DND-41 (cell line): ENCODE results near the gene ZCWPW1.

ENCODE experiments used
- ATAC-seq: fragments of 200-7000 bp; cut with Tn5 transposase; 3 replicates; pipeline ENCODE4 v1.9.1; 2021; ENCODE audit warnings: low read depth; ENCODE audit not compliant: insufficient read depth
- DNase-seq: peaks from one replicate; pipeline ENCODE4 v3.0.0-alpha.2; 2020
- H2AFZ ChIP-seq: 2 replicates; pipeline ENCODE4 v1.6.0; 2012; ENCODE audit warnings: low read depth, low read length
- H3K27ac ChIP-seq: 2 replicates; pipeline ENCODE4 v1.5.1; 2012; ENCODE audit warnings: low read length, inconsistent platforms
- H3K27me3 ChIP-seq: fragments of 200-600 bp; sonication (generic); 2 replicates; pipeline ENCODE4 v1.6.0; 2012; ENCODE audit warnings: low read length, mild to moderate bottlenecking, inconsistent platforms; ENCODE audit not compliant: insufficient read depth, poor library complexity
- H3K36me3 ChIP-seq: 2 replicates; pipeline ENCODE4 v1.5.1; 2012; ENCODE audit warnings: low read length, inconsistent platforms; ENCODE audit not compliant: insufficient read depth
- H3K4me1 ChIP-seq: 2 replicates; pipeline ENCODE4 v1.5.1; 2012; ENCODE audit warnings: mild to moderate bottlenecking, low read length; ENCODE audit not compliant: insufficient read depth
- H3K4me2 ChIP-seq: 2 replicates; pipeline ENCODE4 v1.6.0; 2012; ENCODE audit warnings: mild to moderate bottlenecking, moderate library complexity, low read length, inconsistent platforms; ENCODE audit not compliant: insufficient read depth
- H3K4me3 ChIP-seq, 2 experiments: fragments of 200-600 bp in 1 of 2; shearing (Covaris generic) in 1 of 2; 2 replicates each; pipeline ENCODE4 v1.5.1; 2012 to 2016; ENCODE audit warnings: inconsistent platforms in 2 of 2, low read length in 2 of 2, mild to moderate bottlenecking in 2 of 2, low read depth in 1 of 2, moderate library complexity in 1 of 2
- H3K79me2 ChIP-seq: 2 replicates; pipeline ENCODE4 v1.6.0; 2012; ENCODE audit warnings: low read length, inconsistent platforms; ENCODE audit not compliant: insufficient read depth
- H3K9ac ChIP-seq: 2 replicates; pipeline ENCODE4 v1.6.0; 2012; ENCODE audit warnings: low read depth, mild to moderate bottlenecking, inconsistent platforms, low read length, moderate library complexity
- H3K9me3 ChIP-seq: 2 replicates; pipeline ENCODE4 v1.5.1; 2012; ENCODE audit warnings: low read length, moderate library complexity, mild to moderate bottlenecking, inconsistent platforms; ENCODE audit not compliant: insufficient read depth, severe bottlenecking
- H4K20me1 ChIP-seq: 2 replicates; pipeline ENCODE4 v1.6.0; 2012; ENCODE audit warnings: low read length; ENCODE audit not compliant: insufficient read depth
- EZH2 ChIP-seq: IDR thresholded peaks from 3 replicates; pipeline ENCODE4 v1.6.1; 2012; ENCODE audit warnings: borderline replicate concordance, low read depth, mild to moderate bottlenecking, moderate library complexity, low read length, inconsistent platforms; ENCODE audit not compliant: severe bottlenecking
- TF ChIP-seq, protein P1 (sequence below): IDR thresholded peaks from 2 replicates; pipeline ENCODE4 v1.5.1; 2012; ENCODE audit warnings: borderline replicate concordance, low read length, moderate library complexity, mild to moderate bottlenecking; ENCODE audit not compliant: poor library complexity, severe bottlenecking; ENCODE audit errors: extremely low read depth

Gene ZCWPW1

DNA sequence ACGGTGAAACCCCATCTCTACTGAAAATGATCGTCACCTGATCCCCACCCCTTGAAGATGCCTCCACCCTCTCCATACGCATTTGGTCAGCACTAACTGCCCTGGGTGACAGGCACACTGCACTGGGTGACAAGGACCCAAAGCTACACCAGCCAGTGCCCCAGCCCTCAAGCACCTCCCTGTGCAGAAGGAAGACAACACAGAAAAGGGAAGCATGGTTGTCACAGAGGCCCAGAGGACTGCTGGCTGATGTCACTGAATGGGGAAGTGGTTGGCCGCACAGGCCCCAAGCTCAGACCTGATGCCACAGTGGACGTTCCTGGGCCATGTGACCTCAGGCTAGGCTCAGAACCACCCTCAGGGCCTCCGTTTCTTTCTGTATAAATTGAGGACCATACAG is 59.4 kb downstream of the ZCWPW1 start:
- Histone ChIP-seq H3K4me2 (no peak overlapping the region), H3K27ac (no peak overlapping the region), H3K4me3 (no peak overlapping the region), H4K20me1 (peaks cover 3% of the 10 kb centered on the region; the same call in 1 of the 2 replicates), H3K79me2 (no peaks in the 10 kb centered on the region), H3K4me1 (peaks cover 13% of the 10 kb centered on the region), H3K27me3 (no peaks in the 10 kb centered on the region), H3K9me3 (no peaks in the 10 kb centered on the region), H3K9ac (no peak overlapping the region), H2AFZ (no peak overlapping the region), H3K36me3 (peaks cover 40% of the 10 kb centered on the region)
- ATAC-seq (no peak), DNase-seq (no peak)
- TF ChIP-seq, protein P1, sequence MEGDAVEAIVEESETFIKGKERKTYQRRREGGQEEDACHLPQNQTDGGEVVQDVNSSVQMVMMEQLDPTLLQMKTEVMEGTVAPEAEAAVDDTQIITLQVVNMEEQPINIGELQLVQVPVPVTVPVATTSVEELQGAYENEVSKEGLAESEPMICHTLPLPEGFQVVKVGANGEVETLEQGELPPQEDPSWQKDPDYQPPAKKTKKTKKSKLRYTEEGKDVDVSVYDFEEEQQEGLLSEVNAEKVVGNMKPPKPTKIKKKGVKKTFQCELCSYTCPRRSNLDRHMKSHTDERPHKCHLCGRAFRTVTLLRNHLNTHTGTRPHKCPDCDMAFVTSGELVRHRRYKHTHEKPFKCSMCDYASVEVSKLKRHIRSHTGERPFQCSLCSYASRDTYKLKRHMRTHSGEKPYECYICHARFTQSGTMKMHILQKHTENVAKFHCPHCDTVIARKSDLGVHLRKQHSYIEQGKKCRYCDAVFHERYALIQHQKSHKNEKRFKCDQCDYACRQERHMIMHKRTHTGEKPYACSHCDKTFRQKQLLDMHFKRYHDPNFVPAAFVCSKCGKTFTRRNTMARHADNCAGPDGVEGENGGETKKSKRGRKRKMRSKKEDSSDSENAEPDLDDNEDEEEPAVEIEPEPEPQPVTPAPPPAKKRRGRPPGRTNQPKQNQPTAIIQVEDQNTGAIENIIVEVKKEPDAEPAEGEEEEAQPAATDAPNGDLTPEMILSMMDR, result no peak
- TF ChIP-seq EZH2, result no peak

- H4K20me1 ChIP-seq, result peaks cover 3% of the 10 kb centered on the region; the same call in 1 of the 2 replicates
- no peak overlapping the region for H3K27ac ChIP-seq
- TF ChIP-seq, protein P1, result no peak
- TF ChIP-seq EZH2, result no peak
- no peak overlapping the region for H2AFZ ChIP-seq
- H3K4me3 ChIP-seq, result no peak overlapping the region
- H3K79me2 ChIP-seq, result no peaks in the 10 kb centered on the region
- ATAC-seq (no peak), DNase-seq (no peak)
- peaks cover 13% of the 10 kb centered on the region for H3K4me1 ChIP-seq
- no peaks in the 10 kb centered on the region for H3K9me3 ChIP-seq
- no peak overlapping the region for H3K4me2 ChIP-seq
- H3K36me3 ChIP-seq, result peaks cover 45% of the 10 kb centered on the region
- no peak overlapping the region for H3K9ac ChIP-seq
- H3K27me3 ChIP-seq, result no peaks in the 10 kb centered on the region
Observed at GRCh38 chr7:100367676-100368613, 60.6 kb downstream of the ZCWPW1 start.

GRCh38 chr7:100367251-100367620 is 61.3 kb downstream of the ZCWPW1 start:
- no peak overlapping the region for H3K4me2 ChIP-seq
- H2AFZ ChIP-seq, result no peak overlapping the region
- H3K9me3 ChIP-seq, result no peaks in the 10 kb centered on the region
- H3K36me3 ChIP-seq, result peaks cover 52% of the 10 kb centered on the region
- ATAC-seq, result no peak
- peaks cover 3% of the 10 kb centered on the region; the same call in 1 of the 2 replicates for H4K20me1 ChIP-seq
- H3K27ac ChIP-seq, result no peak overlapping the region
- no peaks in the 10 kb centered on the region for H3K27me3 ChIP-seq
- no peak overlapping the region for H3K4me3 ChIP-seq
- H3K79me2 ChIP-seq, result no peaks in the 10 kb centered on the region
- DNase-seq, result no peak
- peaks cover 9% of the 10 kb centered on the region for H3K4me1 ChIP-seq
- no peak overlapping the region for H3K9ac ChIP-seq
- TF ChIP-seq, protein P1, result no peak
- TF ChIP-seq EZH2, result no peak
